DOHH2 (cell line): ENCODE data around the gene TXNL1.
"Not testable (repeated sequence)": the region's sequence is repeated elsewhere in the genome, so short reads cannot be mapped to it uniquely, and the experiment has no call there.

ENCODE experiments used
- H3F3A ChIP-seq: fragments of 200-600 bp; sonication (generic), shearing (Covaris generic); 2 replicates; pipeline ENCODE4 v1.6.0; 2016; ENCODE audit warnings: antibody characterized with exemption, mild to moderate bottlenecking; ENCODE audit not compliant: control insufficient read depth, insufficient read depth
- H3K27ac ChIP-seq: fragments of 200-600 bp; sonication (generic); 2 replicates; pipeline ENCODE4 v1.5.1; 2014; ENCODE audit warnings: low read depth, mild to moderate bottlenecking, low read length, moderate library complexity
- H3K27me3 ChIP-seq: fragments of 200-600 bp; sonication (generic); 2 replicates; pipeline ENCODE4 v1.6.1; 2014; ENCODE audit warnings: mild to moderate bottlenecking, low read length, mixed read lengths; ENCODE audit not compliant: control insufficient read depth
- H3K36me3 ChIP-seq: fragments of 200-600 bp; sonication (generic); 2 replicates; pipeline ENCODE4 v1.6.1; 2014; ENCODE audit warnings: mild to moderate bottlenecking, low read length, moderate library complexity, mixed read lengths; ENCODE audit not compliant: control insufficient read depth
- H3K4me1 ChIP-seq: fragments of 200-600 bp; sonication (generic); 2 replicates; pipeline ENCODE4 v1.6.1; 2014; ENCODE audit warnings: mild to moderate bottlenecking, low read length, mixed read lengths; ENCODE audit not compliant: control insufficient read depth
- H3K4me2 ChIP-seq: fragments of 200-600 bp; sonication (generic); 2 replicates; pipeline ENCODE4 v1.6.0; 2014; ENCODE audit warnings: mild to moderate bottlenecking, low read length, moderate library complexity
- H3K4me3 ChIP-seq: fragments of 200-600 bp; sonication (generic); 2 replicates; pipeline ENCODE4 v1.5.1; 2014; ENCODE audit warnings: mild to moderate bottlenecking, low read length, mixed read lengths
- H3K79me2 ChIP-seq: fragments of 200-600 bp; sonication (generic); 2 replicates; pipeline ENCODE4 v1.6.1; 2014; ENCODE audit warnings: mild to moderate bottlenecking, low read length, mixed read lengths; ENCODE audit not compliant: control insufficient read depth
- H3K9me2 ChIP-seq: fragments of 200-600 bp; sonication (generic); replicated peaks from 2 replicates; pipeline ENCODE4 v1.6.1; 2014; ENCODE audit warnings: mild to moderate bottlenecking, low read length, mixed read lengths; ENCODE audit not compliant: control insufficient read depth
- H3K9me3 ChIP-seq: fragments of 200-600 bp; sonication (generic); 2 replicates; pipeline ENCODE4 v1.6.1; 2014; ENCODE audit warnings: antibody characterized with exemption, low read length, mixed read lengths; ENCODE audit not compliant: control insufficient read depth, insufficient read depth
- H4K20me1 ChIP-seq: fragments of 200-600 bp; sonication (generic); 2 replicates; pipeline ENCODE4 v1.6.0; 2014; ENCODE audit warnings: low read depth, mild to moderate bottlenecking, antibody characterized with exemption, low read length, moderate library complexity; ENCODE audit not compliant: control insufficient read depth, insufficient read depth
- EZH2phosphoT487 ChIP-seq: fragments of 200-600 bp; sonication (generic); IDR thresholded peaks from 2 replicates; pipeline ENCODE4 v1.6.1; 2017; ENCODE audit warnings: borderline replicate concordance, mild to moderate bottlenecking, antibody characterized with exemption, low read length, moderate library complexity, mixed read lengths
- TF ChIP-seq, protein P1 (sequence below): fragments of 200-600 bp; sonication (generic); IDR thresholded peaks from one replicate; pipeline ENCODE4 v1.5.1; 2014; ENCODE audit warnings: antibody characterized with exemption, mild to moderate bottlenecking, low read depth, low read length; ENCODE audit not compliant: poor library complexity, severe bottlenecking

TXNL1 gene

DNA sequence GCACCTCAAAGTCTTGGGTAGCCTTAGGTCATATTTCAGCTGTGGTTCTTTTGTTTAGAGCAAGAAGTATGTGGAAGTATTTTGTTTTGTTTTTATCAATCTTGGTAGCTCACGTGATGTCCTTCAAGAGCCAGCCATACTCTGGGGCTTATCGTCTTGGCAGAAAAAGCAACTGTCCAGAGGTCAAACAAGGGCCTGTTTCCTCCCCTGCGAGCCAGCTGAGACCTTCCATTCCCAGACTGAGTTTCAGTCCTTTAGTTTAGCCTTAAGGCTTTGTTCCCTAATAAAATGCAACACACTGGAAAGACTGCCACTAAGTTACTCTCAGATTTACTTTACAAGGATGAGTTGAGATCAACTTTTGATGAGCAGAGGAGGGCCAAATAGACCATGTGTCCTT, 63.5 kb downstream of the TXNL1 start:
- Histone ChIP-seq H3K9me2 (no peaks in the 10 kb centered on the region), H4K20me1 (no peaks in the 10 kb centered on the region), H3K4me1 (peaks cover 2% of the 10 kb centered on the region; the same call in 1 of the 2 replicates), H3K27me3 (no peaks in the 10 kb centered on the region), H3K79me2 (no peaks in the 10 kb centered on the region), H3K9me3 (no peaks in the 10 kb centered on the region), H3K36me3 (no peaks in the 10 kb centered on the region), H3K4me2 (no peak overlapping the region), H3K27ac (no peak overlapping the region), H3K4me3 (no peak overlapping the region), H3F3A (no peaks in the 10 kb centered on the region)
- TF ChIP-seq, protein P1, sequence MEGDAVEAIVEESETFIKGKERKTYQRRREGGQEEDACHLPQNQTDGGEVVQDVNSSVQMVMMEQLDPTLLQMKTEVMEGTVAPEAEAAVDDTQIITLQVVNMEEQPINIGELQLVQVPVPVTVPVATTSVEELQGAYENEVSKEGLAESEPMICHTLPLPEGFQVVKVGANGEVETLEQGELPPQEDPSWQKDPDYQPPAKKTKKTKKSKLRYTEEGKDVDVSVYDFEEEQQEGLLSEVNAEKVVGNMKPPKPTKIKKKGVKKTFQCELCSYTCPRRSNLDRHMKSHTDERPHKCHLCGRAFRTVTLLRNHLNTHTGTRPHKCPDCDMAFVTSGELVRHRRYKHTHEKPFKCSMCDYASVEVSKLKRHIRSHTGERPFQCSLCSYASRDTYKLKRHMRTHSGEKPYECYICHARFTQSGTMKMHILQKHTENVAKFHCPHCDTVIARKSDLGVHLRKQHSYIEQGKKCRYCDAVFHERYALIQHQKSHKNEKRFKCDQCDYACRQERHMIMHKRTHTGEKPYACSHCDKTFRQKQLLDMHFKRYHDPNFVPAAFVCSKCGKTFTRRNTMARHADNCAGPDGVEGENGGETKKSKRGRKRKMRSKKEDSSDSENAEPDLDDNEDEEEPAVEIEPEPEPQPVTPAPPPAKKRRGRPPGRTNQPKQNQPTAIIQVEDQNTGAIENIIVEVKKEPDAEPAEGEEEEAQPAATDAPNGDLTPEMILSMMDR: no peak
- TF ChIP-seq EZH2phosphoT487: no peak

DNA sequence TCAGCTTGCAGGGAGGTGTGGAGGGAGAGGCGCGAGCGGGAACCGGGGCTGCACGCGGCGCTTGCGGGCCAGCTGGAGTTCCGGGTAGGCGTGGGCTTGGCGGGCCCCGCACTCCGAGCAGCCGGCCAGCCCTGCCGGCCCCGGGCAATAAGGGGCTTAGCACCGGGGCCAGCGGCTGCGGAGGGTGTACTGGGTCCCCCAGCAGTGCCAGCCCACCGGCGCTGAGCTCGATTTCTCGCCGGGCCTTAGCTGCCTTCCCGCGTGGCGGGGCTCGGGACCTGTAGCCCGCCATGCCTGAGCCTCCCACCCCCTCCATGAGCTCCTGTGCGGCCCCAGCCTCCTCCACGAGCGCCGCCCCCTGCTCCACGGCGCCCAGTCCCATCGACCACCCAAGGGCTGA, 66.1 kb downstream of the TXNL1 start:
- not testable (repeated sequence) for H3K36me3 ChIP-seq, H3K27ac ChIP-seq, H3K27me3 ChIP-seq, H4K20me1 ChIP-seq, H3K79me2 ChIP-seq, H3K4me1 ChIP-seq, H3K9me2 ChIP-seq, H3K4me2 ChIP-seq, H3F3A ChIP-seq, H3K9me3 ChIP-seq, H3K4me3 ChIP-seq

DNA sequence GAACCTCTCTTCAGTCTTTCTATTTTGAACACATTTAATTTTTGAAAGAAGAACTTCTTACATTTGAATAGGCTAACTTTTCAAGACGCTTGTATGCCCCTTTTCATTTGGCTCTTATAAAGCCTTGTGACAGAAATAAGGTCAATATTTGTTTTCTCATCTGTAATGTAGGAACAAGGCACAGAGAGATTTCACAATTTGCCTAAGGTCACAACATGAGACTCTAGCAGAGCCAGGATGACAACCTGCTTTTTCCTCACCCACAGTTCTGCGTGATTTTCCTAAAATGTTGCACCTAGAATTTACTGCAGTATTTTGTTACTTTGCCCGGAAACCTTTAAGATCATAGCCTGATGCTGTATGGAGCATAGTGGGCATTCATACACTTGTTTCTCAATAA, 67.4 kb downstream of the TXNL1 start:
- Histone ChIP-seq H4K20me1 (no peaks in the 10 kb centered on the region), H3F3A (no peaks in the 10 kb centered on the region), H3K27me3 (no peaks in the 10 kb centered on the region), H3K4me1 (no peaks in the 10 kb centered on the region), H3K9me2 (no peaks in the 10 kb centered on the region), H3K27ac (no peak overlapping the region), H3K4me3 (no peak overlapping the region), H3K36me3 (no peaks in the 10 kb centered on the region), H3K4me2 (no peak overlapping the region), H3K9me3 (no peaks in the 10 kb centered on the region), H3K79me2 (no peaks in the 10 kb centered on the region)
- TF ChIP-seq, protein P1: no peak
- no peak for TF ChIP-seq EZH2phosphoT487

DNA sequence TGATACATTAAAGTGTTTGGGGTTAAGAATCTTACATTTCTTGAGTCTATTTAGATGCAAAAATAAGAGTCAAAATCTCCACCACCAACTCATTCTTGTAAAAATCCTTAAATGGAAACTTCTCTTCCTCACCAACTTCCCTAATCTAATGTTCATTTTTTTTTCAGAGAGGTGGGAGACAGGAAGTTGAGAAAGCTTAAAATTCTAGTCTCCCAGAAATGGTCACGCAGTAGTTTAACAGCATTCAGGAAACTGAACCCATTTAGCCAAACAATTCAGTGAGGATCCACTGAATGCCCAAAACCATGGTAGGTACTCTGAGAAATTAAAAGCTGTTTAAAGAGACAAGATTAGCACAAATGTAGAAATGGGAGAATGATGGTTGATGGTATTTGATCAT, 69.0 kb downstream of the TXNL1 start:
- H3K27me3 ChIP-seq: no peaks in the 10 kb centered on the region
- no peaks in the 10 kb centered on the region for H3F3A ChIP-seq
- H3K27ac ChIP-seq: no peak overlapping the region
- no peaks in the 10 kb centered on the region for H3K79me2 ChIP-seq
- no peaks in the 10 kb centered on the region for H3K9me3 ChIP-seq
- TF ChIP-seq EZH2phosphoT487: no peak
- TF ChIP-seq, protein P1: no peak
- no peaks in the 10 kb centered on the region for H3K9me2 ChIP-seq
- no peaks in the 10 kb centered on the region for H4K20me1 ChIP-seq
- no peaks in the 10 kb centered on the region for H3K4me1 ChIP-seq
- no peak overlapping the region for H3K4me3 ChIP-seq
- H3K4me2 ChIP-seq: no peak overlapping the region
- no peaks in the 10 kb centered on the region for H3K36me3 ChIP-seq
